AG10803 (cell line): Measurements from ENCODE around the gene NRARP.

ENCODE experiments used
- DNase-seq: peaks from one replicate; pipeline ENCODE4 v3.0.0; 2010; ENCODE audit warnings: low read depth
- H3K4me3 ChIP-seq: 2 replicates; pipeline ENCODE4 v1.5.1; 2011; ENCODE audit warnings: mild to moderate bottlenecking, low read length, control low read depth
- CTCF ChIP-seq: conservative IDR thresholded peaks from 2 replicates; pipeline ENCODE4 v1.5.1; 2011; ENCODE audit warnings: mild to moderate bottlenecking, low read length, control low read depth, inconsistent platforms

Gene NRARP

GRCh38 chr9:137250329-137251193 lies 51.5 kb downstream of the NRARP start:
- no peak overlapping the region for H3K4me3 ChIP-seq
- no peak for DNase-seq
- TF ChIP-seq CTCF: no peak
